ENCODE measurements around the gene PRR7. TPM values are rescaled to one million over a fixed set of nuclear protein-coding genes. Genes with fewer than 3 reads are reported as not detected.

PRR7 gene
- total RNA-seq, 4 donors from 2014 or later: 1.6 to 2.7 (median 2.2) TPM; not detected in 1

- Histone ChIP-seq H3K4me3 (peak within 1 kb of the TSS; percentile 80 to 97), H3K4me1 (peaks cover 5 to 69% (median 53%) of the 10 kb centered on the region in 3 donors), H3K36me3 (peaks cover 0 to 6% of the 10 kb centered on the region in 2 donors), H3K27me3 (no peaks in the 10 kb centered on the region), H3K9me3 (no peaks in the 10 kb centered on the region), H3K27ac (peak within 1 kb of the TSS; percentile 96 to 99 (median 99))
- ATAC-seq: peak; percentile 83
- 0% methylated on average over 12 of the region's 73 CpGs; no CpG with 5 or more reads in 1 of the 2 donors for WGBS, 2 donors (ENCODE audit: low coverage in 1 of 2)
- TF ChIP-seq POLR2AphosphoS5 (IDR thresholded peaks at IDR 0.05) (peak; percentile 96), EP300 (IDR thresholded peaks at IDR 0.05) (no peak), POLR2A (IDR thresholded peaks at IDR 0.05) (peak; percentile 98), CTCF (IDR thresholded peaks at IDR 0.05) (peak in 3 of 4 experiments; percentile 15 to 35 (median 32))
Measured at GRCh38 chr5:177497292-177498012, 50.8 kb downstream of the PRR7 start, which contains the start of gene PDLIM7. Gene PDLIM7 (minus strand): TSS chr5:177497604. CDS start chr5:177496512, 1,092 bp downstream.

- no peaks in the 10 kb centered on the region for H3K27me3 ChIP-seq
- no peaks in the 10 kb centered on the region for H3K9me3 ChIP-seq
- WGBS, 2 donors (ENCODE audit: low coverage in 1 of 2): 28 to 37% methylated on average over 7 to 12 of the region's 48 CpGs
- peaks cover 5 to 61% (median 46%) of the 10 kb centered on the region in 3 donors for H3K4me1 ChIP-seq
- H3K36me3 ChIP-seq: peaks cover 0 to 4% of the 10 kb centered on the region in 2 donors
- peak overlapping the region; percentile 15 to 99 (median 99) for H3K27ac ChIP-seq
- TF ChIP-seq CTCF (IDR thresholded peaks at IDR 0.05) (peak in 1 of 4 experiments; percentile 7), POLR2AphosphoS5 (IDR thresholded peaks at IDR 0.05) (no peak)
- H3K4me3 ChIP-seq: peak overlapping the region; percentile 18 to 97
- ATAC-seq: peak; percentile 17
Measured at GRCh38 chr5:177498013-177498787, 51.6 kb downstream of the PRR7 start.

- TF ChIP-seq CTCF (IDR thresholded peaks at IDR 0.05): no peak
- no peak for TF ChIP-seq POLR2AphosphoS5 (IDR thresholded peaks at IDR 0.05)
- no peak for TF ChIP-seq EP300 (IDR thresholded peaks at IDR 0.05)
- TF ChIP-seq POLR2A (IDR thresholded peaks at IDR 0.05): no peak
- no peak for ATAC-seq
- Histone ChIP-seq H3K27ac (peak overlapping the region in 2 of 4 donors; percentile 44 to 45), H3K9me3 (no peaks in the 10 kb centered on the region), H3K4me3 (no peak overlapping the region), H3K36me3 (peaks cover 0 to 4% of the 10 kb centered on the region in 2 donors), H3K27me3 (no peaks in the 10 kb centered on the region), H3K4me1 (peaks cover 0 to 45% (median 29%) of the 10 kb centered on the region in 3 donors)
- 81 to 84% methylated on average over 5 to 6 of the region's 6 CpGs for WGBS, 2 donors (ENCODE audit: low coverage in 1 of 2)
Measured at GRCh38 chr5:177499842-177500241, 53.2 kb downstream of the PRR7 start.

- 0 to 23% methylated on average over 3 to 7 of the region's 10 CpGs for WGBS, 2 donors (ENCODE audit: low coverage in 1 of 2)
- H3K4me3 ChIP-seq: no peak overlapping the region
- TF ChIP-seq EP300 (IDR thresholded peaks at IDR 0.05) (no peak), CTCF (IDR thresholded peaks at IDR 0.05) (peak in 3 of 4 experiments; percentile 93 to 97 (median 94))
- ATAC-seq: peak; percentile 27
- peaks cover 0 to 4% of the 10 kb centered on the region in 2 donors for H3K36me3 ChIP-seq
- H3K27ac ChIP-seq: peak overlapping the region in 3 of 4 donors; percentile 44 to 76 (median 45)
- H3K4me1 ChIP-seq: peaks cover 0 to 34% (median 19%) of the 10 kb centered on the region in 3 donors
- no peaks in the 10 kb centered on the region for H3K9me3 ChIP-seq
- H3K27me3 ChIP-seq: no peaks in the 10 kb centered on the region
Measured at GRCh38 chr5:177500685-177501522, 54.3 kb downstream of the PRR7 start.
